Chondrocyte (in vitro differentiated cells): ENCODE data around the gene USP13. TPM values are rescaled to one million over a fixed set of nuclear protein-coding genes. Genes with fewer than 3 reads are reported as not detected.

Source experiments
- DNase-seq: peaks from one replicate; pipeline ENCODE4 v3.0.0; 2021; ENCODE audit warnings: mixed read lengths, low spot score
- H3K27ac Mint-ChIP-seq: one replicate; pipeline ENCODE4 v1.8.0; 2021; ENCODE audit warnings: mild to moderate bottlenecking, moderate library complexity, mixed read lengths; ENCODE audit not compliant: unreplicated experiment
- H3K27me3 Mint-ChIP-seq: 2 replicates; pipeline ENCODE4 v1.8.0; 2021; ENCODE audit warnings: low read depth, mixed read lengths
- H3K36me3 Mint-ChIP-seq: 2 replicates; pipeline ENCODE4 v1.8.0; 2021; ENCODE audit warnings: low read depth, mixed read lengths
- H3K4me1 Mint-ChIP-seq: 2 replicates; pipeline ENCODE4 v1.8.0; 2021; ENCODE audit warnings: low read depth, mild to moderate bottlenecking, mixed read lengths
- H3K4me3 Mint-ChIP-seq: one replicate; pipeline ENCODE4 v1.8.0; 2021; ENCODE audit warnings: mild to moderate bottlenecking, moderate library complexity, mixed read lengths; ENCODE audit not compliant: unreplicated experiment
- H3K9me3 Mint-ChIP-seq: 2 replicates; pipeline ENCODE4 v1.8.0; 2021; ENCODE audit warnings: low read depth, mixed read lengths
- total RNA-seq: library from RNA; stranded (reverse); gene quantifications from 3 replicates; pipeline ENCODE4 v1.2.1, GENCODE V29; 2021
- TF ChIP-seq, protein P1 (sequence below): fragments of 200-600 bp; sonication (generic); IDR thresholded peaks from 2 replicates; pipeline ENCODE4 v1.5.0; 2021; ENCODE audit warnings: antibody characterized with exemption, mild to moderate bottlenecking, moderate library complexity

Gene USP13
- total RNA-seq, 1 donor from 2014 or later, result 12.7 TPM

DNA sequence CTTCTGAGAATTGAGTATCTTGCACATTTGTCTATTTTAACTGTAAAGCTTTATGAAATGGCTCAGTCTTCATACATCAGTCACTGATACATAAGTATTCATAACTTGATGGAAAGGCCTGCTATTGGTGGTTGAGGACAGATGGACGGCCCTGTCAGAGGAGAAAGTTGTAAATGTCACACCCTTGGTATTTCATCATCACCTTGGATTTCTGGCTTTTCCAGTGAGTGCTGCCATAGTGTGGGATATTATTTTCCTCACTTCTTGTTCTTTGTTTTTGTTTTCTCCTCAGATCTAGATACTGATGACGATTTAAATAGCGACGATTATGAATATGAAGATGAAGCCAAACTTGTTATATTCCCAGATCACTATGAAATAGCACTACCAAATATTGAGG lies 47.9 kb downstream of the USP13 start:
- DNase-seq, result no peak
- TF ChIP-seq, protein P1, sequence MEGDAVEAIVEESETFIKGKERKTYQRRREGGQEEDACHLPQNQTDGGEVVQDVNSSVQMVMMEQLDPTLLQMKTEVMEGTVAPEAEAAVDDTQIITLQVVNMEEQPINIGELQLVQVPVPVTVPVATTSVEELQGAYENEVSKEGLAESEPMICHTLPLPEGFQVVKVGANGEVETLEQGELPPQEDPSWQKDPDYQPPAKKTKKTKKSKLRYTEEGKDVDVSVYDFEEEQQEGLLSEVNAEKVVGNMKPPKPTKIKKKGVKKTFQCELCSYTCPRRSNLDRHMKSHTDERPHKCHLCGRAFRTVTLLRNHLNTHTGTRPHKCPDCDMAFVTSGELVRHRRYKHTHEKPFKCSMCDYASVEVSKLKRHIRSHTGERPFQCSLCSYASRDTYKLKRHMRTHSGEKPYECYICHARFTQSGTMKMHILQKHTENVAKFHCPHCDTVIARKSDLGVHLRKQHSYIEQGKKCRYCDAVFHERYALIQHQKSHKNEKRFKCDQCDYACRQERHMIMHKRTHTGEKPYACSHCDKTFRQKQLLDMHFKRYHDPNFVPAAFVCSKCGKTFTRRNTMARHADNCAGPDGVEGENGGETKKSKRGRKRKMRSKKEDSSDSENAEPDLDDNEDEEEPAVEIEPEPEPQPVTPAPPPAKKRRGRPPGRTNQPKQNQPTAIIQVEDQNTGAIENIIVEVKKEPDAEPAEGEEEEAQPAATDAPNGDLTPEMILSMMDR, result no peak
- peaks cover 3% of the 10 kb centered on the region for H3K36me3 Mint-ChIP-seq
- no peak overlapping the region for H3K4me3 Mint-ChIP-seq
- no peak overlapping the region for H3K27ac Mint-ChIP-seq
- H3K9me3 Mint-ChIP-seq, result no peaks in the 10 kb centered on the region
- H3K4me1 Mint-ChIP-seq, result no peaks in the 10 kb centered on the region
- H3K27me3 Mint-ChIP-seq, result no peaks in the 10 kb centered on the region

DNA sequence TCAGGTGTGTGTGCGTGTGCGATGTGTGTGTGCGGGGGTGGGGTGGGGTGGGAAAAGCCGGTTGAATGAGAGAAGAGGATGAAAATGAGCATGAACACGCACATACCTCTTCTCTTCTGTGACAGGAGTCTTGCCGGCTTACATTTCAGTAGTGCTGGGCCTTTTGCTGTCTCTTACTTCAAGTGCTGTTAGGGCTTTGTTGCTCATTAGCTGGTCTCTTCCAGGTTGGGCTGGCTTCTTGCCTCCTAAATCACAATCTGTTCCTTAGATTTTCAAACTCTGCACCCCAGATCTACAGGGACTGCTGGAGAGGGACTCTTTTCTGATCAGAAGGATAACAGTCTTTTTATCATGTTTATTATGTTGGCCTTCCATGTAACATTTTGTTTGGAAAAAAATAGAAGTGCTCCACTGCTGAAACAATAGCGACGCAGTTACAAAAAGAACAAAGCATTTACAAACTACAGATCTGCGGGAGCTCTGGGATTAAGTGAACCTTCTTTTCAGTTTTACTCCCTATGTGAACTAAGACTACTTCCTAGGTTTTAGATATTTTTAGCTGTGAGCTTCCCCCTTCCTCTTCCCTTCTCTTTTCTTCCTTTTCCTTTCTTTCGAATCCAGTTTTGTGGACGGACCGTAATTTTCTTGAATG lies 48.5 kb downstream of the USP13 start:
- no peaks in the 10 kb centered on the region for H3K9me3 Mint-ChIP-seq
- TF ChIP-seq, protein P1, result no peak
- no peaks in the 10 kb centered on the region for H3K4me1 Mint-ChIP-seq
- H3K4me3 Mint-ChIP-seq, result no peak overlapping the region
- H3K36me3 Mint-ChIP-seq, result peaks cover 3% of the 10 kb centered on the region
- DNase-seq, result no peak
- H3K27ac Mint-ChIP-seq, result no peak overlapping the region
- no peaks in the 10 kb centered on the region for H3K27me3 Mint-ChIP-seq

DNA sequence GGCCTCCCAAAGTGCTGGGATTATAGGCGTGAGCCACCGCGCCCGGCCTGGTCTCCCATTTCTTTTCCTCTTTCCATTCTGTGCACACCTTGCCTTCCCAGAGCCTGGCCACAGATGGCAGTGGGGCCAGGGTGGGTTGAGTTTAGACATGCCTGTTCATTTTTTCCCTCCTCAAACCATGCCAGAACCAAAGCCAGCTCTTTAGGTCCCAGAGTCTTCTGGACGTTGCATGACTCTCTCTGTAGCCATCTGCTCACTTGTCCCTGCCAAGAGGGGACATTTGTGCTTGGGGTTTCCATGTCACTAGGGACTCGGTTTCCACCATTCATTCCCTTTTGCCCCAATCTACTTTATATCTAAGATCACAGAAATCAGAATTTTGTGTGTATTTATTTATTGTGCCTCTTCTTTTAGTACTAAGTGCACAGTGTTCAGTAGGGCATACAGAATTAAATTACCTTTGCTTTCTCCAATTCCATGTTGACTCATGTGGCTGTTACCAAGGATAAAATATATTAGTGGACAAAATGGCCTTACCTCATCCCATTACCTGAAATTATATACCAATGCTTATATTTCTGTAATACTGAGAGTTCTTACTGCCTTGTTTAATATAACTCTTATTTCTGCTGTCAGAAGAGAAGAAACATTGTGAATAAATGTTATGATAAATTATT lies 49.6 kb downstream of the USP13 start:
- no peak overlapping the region for H3K27ac Mint-ChIP-seq
- H3K27me3 Mint-ChIP-seq, result no peaks in the 10 kb centered on the region
- no peaks in the 10 kb centered on the region for H3K9me3 Mint-ChIP-seq
- no peaks in the 10 kb centered on the region for H3K4me1 Mint-ChIP-seq
- no peak for DNase-seq
- H3K4me3 Mint-ChIP-seq, result no peak overlapping the region
- TF ChIP-seq, protein P1, result no peak
- H3K36me3 Mint-ChIP-seq, result peaks cover 3% of the 10 kb centered on the region

DNA sequence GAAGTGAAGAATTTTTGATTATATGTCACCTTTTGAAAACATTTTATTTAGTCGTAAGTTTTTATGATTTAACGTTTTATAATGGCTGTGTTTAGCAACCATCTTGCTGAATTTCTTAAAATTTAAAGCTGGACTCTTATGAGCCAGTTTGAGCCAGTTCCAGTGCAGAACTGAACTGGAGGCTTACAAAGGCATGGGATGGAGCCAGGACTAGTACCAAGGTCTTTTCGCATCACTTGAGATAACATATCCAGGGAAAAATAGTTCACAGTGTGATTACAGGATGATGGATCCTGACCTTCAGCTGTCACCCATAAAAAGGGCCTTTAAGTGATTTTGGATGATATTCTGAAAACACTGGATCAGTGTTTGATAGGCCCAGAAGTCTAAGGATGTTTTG lies 51.0 kb downstream of the USP13 start:
- no peak overlapping the region for H3K4me3 Mint-ChIP-seq
- H3K9me3 Mint-ChIP-seq, result no peaks in the 10 kb centered on the region
- H3K27me3 Mint-ChIP-seq, result no peaks in the 10 kb centered on the region
- TF ChIP-seq, protein P1, result no peak
- no peak overlapping the region for H3K27ac Mint-ChIP-seq
- H3K4me1 Mint-ChIP-seq, result no peaks in the 10 kb centered on the region
- peaks cover 10% of the 10 kb centered on the region for H3K36me3 Mint-ChIP-seq
- DNase-seq, result no peak

DNA sequence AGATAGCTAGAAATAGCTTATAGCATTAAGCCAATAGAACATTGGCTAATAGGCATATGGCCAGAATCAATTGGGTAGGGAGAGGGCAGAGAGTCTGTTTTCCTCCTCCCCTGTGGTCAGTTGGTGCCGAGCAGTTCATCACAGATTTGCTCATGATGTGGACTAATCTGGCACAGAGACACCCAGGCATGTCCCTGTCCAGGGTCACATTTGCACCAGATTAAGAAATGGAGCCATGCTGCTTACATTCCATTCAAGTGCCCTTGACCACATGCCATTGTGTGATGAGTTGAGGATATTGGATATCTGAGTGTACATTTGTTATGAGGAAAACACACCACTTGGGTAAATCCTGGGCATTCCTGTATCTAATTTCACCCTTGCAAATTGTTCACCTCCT lies 53.4 kb downstream of the USP13 start:
- H3K4me3 Mint-ChIP-seq, result no peak overlapping the region
- H3K9me3 Mint-ChIP-seq, result no peaks in the 10 kb centered on the region
- H3K27ac Mint-ChIP-seq, result no peak overlapping the region
- TF ChIP-seq, protein P1, result no peak
- no peak for DNase-seq
- H3K36me3 Mint-ChIP-seq, result peaks cover 10% of the 10 kb centered on the region
- H3K4me1 Mint-ChIP-seq, result peaks cover 5% of the 10 kb centered on the region
- H3K27me3 Mint-ChIP-seq, result no peaks in the 10 kb centered on the region
